ENCODE results near the gene NFIB. TPM values are rescaled to one million over a fixed set of nuclear protein-coding genes. Genes with fewer than 3 reads are reported as not detected.

The NFIB gene
- polyA plus RNA-seq, 3 donors = not detected

GRCh38 chr9:14077672-14078071, 236.3 kb downstream of the NFIB start:
- intact Hi-C loops (cut with micrococcal nuclease) = no loop called here
- no peak for DNase-seq
- H3K27me3 Mint-ChIP-seq (ENCODE audit: low read depth in 3 of 3) = peaks cover 0 to 3% (median 1%) of the 10 kb centered on the region in 3 donors
- Histone ChIP-seq H3K27ac (ENCODE audit: low read depth in 1 of 2, low read length in 2 of 2) (no peak overlapping the region), H3K36me3 (replicated peaks in 1 of 2; ENCODE audit: control insufficient read depth in 1 of 2, insufficient read depth in 2 of 2, low read length in 2 of 2) (no peaks in the 10 kb centered on the region), H3K9ac (ENCODE audit: insufficient read depth, low read length, poor library complexity, severe bottlenecking) (no peak overlapping the region), H3K27me3 (ENCODE audit: control insufficient read depth in 2 of 2, insufficient read depth in 2 of 2, low read length in 2 of 2) (no peaks in the 10 kb centered on the region), H3K4me1 (ENCODE audit: control insufficient read depth in 1 of 2, insufficient read depth in 2 of 2, low read length in 2 of 2) (no peaks in the 10 kb centered on the region), H3K4me3 (replicated peaks in 1 of 3; ENCODE audit: low read depth in 2 of 3, low read length in 3 of 3) (no peak overlapping the region), H2AFZ (ENCODE audit: insufficient read depth, low read depth, low read length, poor library complexity, severe bottlenecking) (no peak overlapping the region), H4K20me1 (ENCODE audit: insufficient read depth, low read length) (no peaks in the 10 kb centered on the region), H3K4me2 (replicated peaks; ENCODE audit: extremely low read depth, low read length, poor library complexity, severe bottlenecking) (no peak overlapping the region), H3K9me3 (replicated peaks in 1 of 2; ENCODE audit: control insufficient read depth in 1 of 2, insufficient read depth in 1 of 2, low read length in 2 of 2) (no peaks in the 10 kb centered on the region), H3K79me2 (ENCODE audit: insufficient read depth, low read length) (no peaks in the 10 kb centered on the region)
- WGBS (ENCODE audit: insufficient coverage) = no CpG with 5 or more reads among the region's 4 CpGs
- no peak overlapping the region for H3K4me3 Mint-ChIP-seq
- no peak overlapping the region for H3K27ac Mint-ChIP-seq
- TF ChIP-seq CTCF (IDR thresholded peaks at IDR 0.05) = no peak
- H3K36me3 Mint-ChIP-seq = no peaks in the 10 kb centered on the region
- no peaks in the 10 kb centered on the region for H3K4me1 Mint-ChIP-seq
- peaks cover 0 to 12% (median 1%) of the 10 kb centered on the region in 7 donors for H3K9me3 Mint-ChIP-seq

GRCh38 chr9:14075218-14075617, 238.7 kb downstream of the NFIB start:
- peaks cover 0 to 5% of the 10 kb centered on the region in 2 donors for H3K9me3 ChIP-seq (replicated peaks in 1 of 2; ENCODE audit: control insufficient read depth in 1 of 2, insufficient read depth in 1 of 2, low read length in 2 of 2)
- H3K27ac ChIP-seq (ENCODE audit: low read depth in 1 of 2, low read length in 2 of 2) = no peak overlapping the region
- 90% methylated on average over 3 of the region's 4 CpGs for WGBS (ENCODE audit: insufficient coverage)
- Mint-ChIP-seq H3K9me3 (peaks cover 0 to 17% (median 6%) of the 10 kb centered on the region in 7 donors), H3K27me3 (ENCODE audit: low read depth in 3 of 3) (no peaks in the 10 kb centered on the region), H3K4me1 (no peaks in the 10 kb centered on the region), H3K4me3 (no peak overlapping the region), H3K36me3 (no peaks in the 10 kb centered on the region), H3K27ac (no peak overlapping the region)
- H3K4me2 ChIP-seq (replicated peaks; ENCODE audit: extremely low read depth, low read length, poor library complexity, severe bottlenecking) = no peak overlapping the region
- no peaks in the 10 kb centered on the region for H3K79me2 ChIP-seq (ENCODE audit: insufficient read depth, low read length)
- intact Hi-C loops (cut with micrococcal nuclease) = no loop called here
- H4K20me1 ChIP-seq (ENCODE audit: insufficient read depth, low read length) = no peaks in the 10 kb centered on the region
- no peak overlapping the region for H3K4me3 ChIP-seq (replicated peaks in 1 of 3; ENCODE audit: low read depth in 2 of 3, low read length in 3 of 3)
- TF ChIP-seq CTCF (IDR thresholded peaks at IDR 0.05) = no peak
- H3K36me3 ChIP-seq (replicated peaks in 1 of 2; ENCODE audit: control insufficient read depth in 1 of 2, insufficient read depth in 2 of 2, low read length in 2 of 2) = no peaks in the 10 kb centered on the region
- no peak for DNase-seq
- no peaks in the 10 kb centered on the region for H3K4me1 ChIP-seq (ENCODE audit: control insufficient read depth in 1 of 2, insufficient read depth in 2 of 2, low read length in 2 of 2)
- no peak overlapping the region for H2AFZ ChIP-seq (ENCODE audit: insufficient read depth, low read depth, low read length, poor library complexity, severe bottlenecking)
- no peaks in the 10 kb centered on the region for H3K27me3 ChIP-seq (ENCODE audit: control insufficient read depth in 2 of 2, insufficient read depth in 2 of 2, low read length in 2 of 2)
- no peak overlapping the region for H3K9ac ChIP-seq (ENCODE audit: insufficient read depth, low read length, poor library complexity, severe bottlenecking)

Measured in CD14-positive monocyte (primary cell).